ENCODE results near the gene PCSK2.

- TF ChIP-seq POLR2A (IDR thresholded peaks at IDR 0.05; ENCODE audit: low read depth, low read length) (no peak), POLR2AphosphoS5 (IDR thresholded peaks at IDR 0.05; ENCODE audit: low read depth, low read length) (no peak)
These were observed 219.3 kb downstream of the PCSK2 start for GRCh38 chr20:17446171-17446570.
